Measurements from ENCODE around the gene ABCF3. TPM values are rescaled to one million over a fixed set of nuclear protein-coding genes. Genes with fewer than 3 reads are reported as not detected.

The ABCF3 gene
- total and polyA plus RNA-seq, 7 donors, result 44.1 to 108 (median 79.3) TPM

DNA sequence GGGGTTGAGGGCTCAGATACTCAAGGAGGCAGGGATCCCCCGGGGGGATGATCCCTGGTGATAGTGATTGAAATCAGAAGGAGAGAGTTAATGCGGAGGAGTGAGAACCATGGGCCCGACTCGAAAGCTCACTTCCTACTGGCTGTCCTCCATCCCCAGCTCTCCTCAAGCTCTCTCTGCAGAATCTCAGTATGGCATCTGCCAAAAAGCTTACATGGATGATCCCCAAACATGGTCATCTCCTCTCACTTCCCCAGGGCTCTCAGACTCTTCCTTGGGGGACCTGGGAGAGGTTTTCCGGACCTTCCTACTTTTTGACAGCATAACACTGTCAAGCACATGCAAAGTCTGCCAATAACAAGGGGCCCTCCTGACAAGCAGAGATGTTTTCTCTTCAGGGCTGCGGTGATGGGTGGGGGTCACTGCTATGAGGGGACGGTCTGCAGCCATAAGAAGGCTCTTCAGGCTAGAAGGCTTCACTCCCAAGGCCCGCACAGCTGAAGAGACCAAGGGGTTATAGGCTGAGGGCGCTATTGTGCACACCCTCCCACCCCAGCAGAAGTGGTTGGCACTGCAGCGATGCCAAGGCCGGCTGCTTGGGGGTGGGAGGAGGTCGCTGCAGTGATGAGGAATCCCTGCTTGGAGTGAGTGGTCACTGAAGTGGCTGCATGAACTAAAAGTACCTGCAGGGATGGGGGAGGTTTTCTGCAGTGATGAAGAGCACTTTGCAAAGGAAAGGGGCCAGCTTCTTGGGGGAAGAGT lies 42.6 kb downstream of the ABCF3 start:
- Histone ChIP-seq H3K27ac (no peak overlapping the region), H3K4me1 (no peaks in the 10 kb centered on the region), H3K27me3 (ENCODE audit: insufficient read depth in 3 of 3, low read length in 2 of 3) (peaks cover 0 to 61% (median 18%) of the 10 kb centered on the region in 3 donors), H3K9me3 (no peaks in the 10 kb centered on the region), H3K4me3 (peak overlapping the region; percentile 59), H3K36me3 (ENCODE audit: insufficient read depth in 1 of 2, low read depth in 1 of 2) (no peaks in the 10 kb centered on the region)
- 34 to 41% (median 38%) methylated on average over 11 to 12 of the region's 12 CpGs for WGBS, 3 donors
- ATAC-seq (no peak), DNase-seq (no peak)
- intact Hi-C loops (cut with DNase I), result loop anchor here in 1 of 2 donors (2.0 kb wide), 1 partner anchor 60 kb away; no protein-coding TSS in a partner anchor
- TF ChIP-seq, protein P1, sequence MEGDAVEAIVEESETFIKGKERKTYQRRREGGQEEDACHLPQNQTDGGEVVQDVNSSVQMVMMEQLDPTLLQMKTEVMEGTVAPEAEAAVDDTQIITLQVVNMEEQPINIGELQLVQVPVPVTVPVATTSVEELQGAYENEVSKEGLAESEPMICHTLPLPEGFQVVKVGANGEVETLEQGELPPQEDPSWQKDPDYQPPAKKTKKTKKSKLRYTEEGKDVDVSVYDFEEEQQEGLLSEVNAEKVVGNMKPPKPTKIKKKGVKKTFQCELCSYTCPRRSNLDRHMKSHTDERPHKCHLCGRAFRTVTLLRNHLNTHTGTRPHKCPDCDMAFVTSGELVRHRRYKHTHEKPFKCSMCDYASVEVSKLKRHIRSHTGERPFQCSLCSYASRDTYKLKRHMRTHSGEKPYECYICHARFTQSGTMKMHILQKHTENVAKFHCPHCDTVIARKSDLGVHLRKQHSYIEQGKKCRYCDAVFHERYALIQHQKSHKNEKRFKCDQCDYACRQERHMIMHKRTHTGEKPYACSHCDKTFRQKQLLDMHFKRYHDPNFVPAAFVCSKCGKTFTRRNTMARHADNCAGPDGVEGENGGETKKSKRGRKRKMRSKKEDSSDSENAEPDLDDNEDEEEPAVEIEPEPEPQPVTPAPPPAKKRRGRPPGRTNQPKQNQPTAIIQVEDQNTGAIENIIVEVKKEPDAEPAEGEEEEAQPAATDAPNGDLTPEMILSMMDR (IDR thresholded peaks at IDR 0.05), result no peak

DNA sequence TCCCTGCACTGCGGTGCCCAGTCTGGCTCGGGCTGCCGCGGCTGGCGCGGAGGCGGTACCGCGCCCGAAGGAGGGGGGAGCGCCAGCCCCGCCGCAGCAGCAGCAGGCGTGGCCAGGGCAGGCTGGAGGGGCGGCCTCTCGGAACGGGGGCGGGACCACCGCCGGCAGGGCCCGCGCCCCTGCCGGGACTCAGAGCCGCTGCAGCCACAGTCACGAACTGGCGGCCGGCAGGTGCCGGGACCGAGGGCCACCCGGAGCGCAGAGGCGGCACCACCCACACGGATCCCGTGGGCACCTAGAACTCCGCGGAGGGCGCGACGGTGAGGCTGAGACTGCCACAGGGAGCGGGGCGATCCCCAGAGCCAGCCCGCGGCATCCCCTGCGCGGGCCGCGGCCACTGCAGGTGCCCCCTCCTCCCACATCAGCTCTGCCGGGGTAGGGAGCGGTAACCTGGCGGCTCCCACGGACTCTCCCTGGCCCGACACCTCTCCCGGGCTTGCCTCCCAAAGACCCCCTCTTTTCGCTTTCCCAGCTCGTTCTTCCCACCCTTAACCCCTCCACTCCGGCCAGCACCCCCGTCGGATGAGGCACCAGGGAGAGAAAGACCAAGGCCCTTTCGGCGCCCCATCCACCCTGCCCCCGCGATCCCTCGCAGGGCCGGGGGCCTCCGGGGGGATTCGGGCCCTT lies 43.5 kb downstream of the ABCF3 start, which contains the start of gene VWA5B2:
Gene VWA5B2, plus strand, starts transcription at position 192 of the 687 bp plus-strand sequence. CDS start 944 bp downstream, outside the sequence.
- H3K27me3 ChIP-seq (ENCODE audit: insufficient read depth in 3 of 3, low read length in 2 of 3), result peaks cover 0 to 63% (median 18%) of the 10 kb centered on the region in 3 donors
- H3K4me1 ChIP-seq, result no peaks in the 10 kb centered on the region
- H3K36me3 ChIP-seq (ENCODE audit: insufficient read depth in 1 of 2, low read depth in 1 of 2), result no peaks in the 10 kb centered on the region
- TF ChIP-seq, protein P1 (IDR thresholded peaks at IDR 0.05), result peak; percentile 23
- DNase-seq (peak; percentile 66 to 70), ATAC-seq (peak; percentile 73 to 86 (median 78))
- no peaks in the 10 kb centered on the region for H3K9me3 ChIP-seq
- peak within 1 kb of the TSS; percentile 59 for H3K4me3 ChIP-seq
- H3K27ac ChIP-seq, result no peak within 1 kb of the TSS
- intact Hi-C loops (cut with DNase I), result loop anchor here in 1 of 2 donors (2.0 kb wide), 1 partner anchor 59 kb away; no protein-coding TSS in a partner anchor
- 0 to 1% (median 1%) methylated on average over 25 to 66 of the region's 66 CpGs for WGBS, 3 donors

DNA sequence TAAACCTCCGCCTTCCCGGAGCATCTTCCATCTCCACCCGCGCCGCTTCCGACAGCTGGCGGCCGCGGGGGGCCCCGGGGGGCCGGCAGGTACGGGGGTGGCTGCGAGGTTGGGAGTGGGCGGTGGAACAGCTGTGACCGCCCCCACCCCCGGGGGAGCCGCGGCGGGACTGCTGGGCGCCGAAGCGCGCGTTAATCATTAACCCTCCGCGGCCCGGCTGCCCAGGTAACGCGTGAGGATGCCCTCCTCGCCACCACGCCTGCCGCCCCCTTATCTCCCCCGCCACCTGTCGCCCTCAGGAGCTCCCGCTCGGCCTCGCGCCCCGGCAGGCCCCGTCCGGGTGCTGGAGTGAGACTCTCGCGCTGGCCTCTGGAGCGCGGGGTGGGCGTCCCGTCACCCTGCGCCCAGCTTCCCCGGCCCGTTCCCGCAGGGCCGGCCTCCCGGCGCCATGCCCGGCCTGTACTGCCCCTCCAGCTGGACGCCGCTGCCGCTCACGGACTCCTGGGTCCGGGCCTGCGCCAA lies 44.1 kb downstream of the ABCF3 start:
- TF ChIP-seq, protein P1 (IDR thresholded peaks at IDR 0.05), result no peak
- 1 to 2% (median 1%) methylated on average over 41 to 61 of the region's 61 CpGs for WGBS, 3 donors
- intact Hi-C loops (cut with DNase I), result no loop called here
- no peaks in the 10 kb centered on the region for H3K36me3 ChIP-seq (ENCODE audit: insufficient read depth in 1 of 2, low read depth in 1 of 2)
- DNase-seq (no peak), ATAC-seq (no peak)
- H3K4me3 ChIP-seq, result peak overlapping the region; percentile 59
- H3K27ac ChIP-seq, result no peak overlapping the region
- H3K27me3 ChIP-seq (ENCODE audit: insufficient read depth in 3 of 3, low read length in 2 of 3), result peaks cover 0 to 63% (median 18%) of the 10 kb centered on the region in 3 donors
- H3K4me1 ChIP-seq, result no peaks in the 10 kb centered on the region
- H3K9me3 ChIP-seq, result no peaks in the 10 kb centered on the region

DNA sequence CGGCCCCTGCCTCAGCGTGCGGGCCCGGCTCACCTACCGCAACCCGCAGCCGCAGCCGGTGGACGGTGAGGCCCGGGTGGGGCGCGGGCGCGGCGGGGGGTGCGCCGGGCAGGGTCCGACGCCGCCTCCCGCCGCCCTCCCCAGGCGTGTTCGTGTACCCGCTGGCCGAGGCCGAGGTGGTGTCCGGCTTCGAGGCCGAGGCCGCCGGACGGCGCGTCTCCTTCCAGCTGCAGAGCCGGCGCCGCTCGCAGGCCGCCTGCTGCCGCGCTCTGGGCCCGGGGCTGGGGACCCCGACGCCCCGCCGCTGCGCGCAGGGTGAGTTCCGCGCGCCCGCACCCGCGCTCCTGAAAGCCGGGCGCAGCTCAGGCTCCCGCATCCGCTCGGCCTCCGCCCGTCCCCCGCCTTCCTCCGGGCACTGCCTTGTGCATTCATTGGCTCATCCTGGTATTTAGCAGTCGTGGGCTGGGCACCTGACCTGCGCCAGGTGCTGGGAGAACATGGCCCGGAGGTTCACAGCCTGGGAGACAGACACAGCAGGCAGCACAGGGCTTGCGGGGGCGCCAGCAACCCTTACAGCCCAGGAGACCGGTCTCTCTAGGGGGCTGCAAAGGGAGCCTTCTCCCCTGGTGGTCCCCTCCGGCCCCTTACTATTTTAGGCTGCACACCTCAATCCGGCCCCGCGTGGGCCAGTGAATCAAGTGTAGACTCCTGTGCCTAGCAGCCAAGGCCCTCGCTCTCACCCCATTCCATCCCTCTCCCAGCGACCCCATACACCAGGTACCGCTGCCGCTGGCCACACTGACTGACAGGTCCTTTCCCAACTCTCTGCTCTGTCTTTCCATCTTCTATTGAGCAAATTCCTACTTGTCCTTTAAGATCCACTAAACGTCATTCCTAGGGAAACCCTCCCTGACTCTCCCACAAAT lies 44.9 kb downstream of the ABCF3 start:
- intact Hi-C loops (cut with DNase I), result no loop called here
- Histone ChIP-seq H3K4me1 (no peaks in the 10 kb centered on the region), H3K4me3 (peak overlapping the region; percentile 59), H3K9me3 (no peaks in the 10 kb centered on the region), H3K27me3 (ENCODE audit: insufficient read depth in 3 of 3, low read length in 2 of 3) (peaks cover 0 to 63% (median 18%) of the 10 kb centered on the region in 3 donors), H3K27ac (no peak overlapping the region), H3K36me3 (ENCODE audit: insufficient read depth in 1 of 2, low read depth in 1 of 2) (no peaks in the 10 kb centered on the region)
- ATAC-seq (no peak), DNase-seq (no peak)
- 6 to 7% (median 6%) methylated on average over 44 to 79 of the region's 79 CpGs for WGBS, 3 donors
- TF ChIP-seq, protein P1 (IDR thresholded peaks at IDR 0.05), result no peak

Measured in psoas muscle (tissue), 8 donors.